ENCODE measurements around the gene CTRB2. TPM values are rescaled to one million over a fixed set of nuclear protein-coding genes. Genes with fewer than 3 reads are reported as not detected.
"Not testable (repeated sequence)": the region's sequence is repeated elsewhere in the genome, so short reads cannot be mapped to it uniquely, and the experiment has no call there.

The CTRB2 gene
- polyA plus RNA-seq, 3 donors, result not detected

- H2AFZ ChIP-seq (ENCODE audit: insufficient read depth, low read depth, low read length, poor library complexity, severe bottlenecking), result no peak overlapping the region
- no peak overlapping the region for H3K4me3 Mint-ChIP-seq
- H3K9me3 Mint-ChIP-seq, result peaks cover 0 to 7% (median 0%) of the 10 kb centered on the region in 7 donors
- TF ChIP-seq, protein P1, sequence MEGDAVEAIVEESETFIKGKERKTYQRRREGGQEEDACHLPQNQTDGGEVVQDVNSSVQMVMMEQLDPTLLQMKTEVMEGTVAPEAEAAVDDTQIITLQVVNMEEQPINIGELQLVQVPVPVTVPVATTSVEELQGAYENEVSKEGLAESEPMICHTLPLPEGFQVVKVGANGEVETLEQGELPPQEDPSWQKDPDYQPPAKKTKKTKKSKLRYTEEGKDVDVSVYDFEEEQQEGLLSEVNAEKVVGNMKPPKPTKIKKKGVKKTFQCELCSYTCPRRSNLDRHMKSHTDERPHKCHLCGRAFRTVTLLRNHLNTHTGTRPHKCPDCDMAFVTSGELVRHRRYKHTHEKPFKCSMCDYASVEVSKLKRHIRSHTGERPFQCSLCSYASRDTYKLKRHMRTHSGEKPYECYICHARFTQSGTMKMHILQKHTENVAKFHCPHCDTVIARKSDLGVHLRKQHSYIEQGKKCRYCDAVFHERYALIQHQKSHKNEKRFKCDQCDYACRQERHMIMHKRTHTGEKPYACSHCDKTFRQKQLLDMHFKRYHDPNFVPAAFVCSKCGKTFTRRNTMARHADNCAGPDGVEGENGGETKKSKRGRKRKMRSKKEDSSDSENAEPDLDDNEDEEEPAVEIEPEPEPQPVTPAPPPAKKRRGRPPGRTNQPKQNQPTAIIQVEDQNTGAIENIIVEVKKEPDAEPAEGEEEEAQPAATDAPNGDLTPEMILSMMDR (IDR thresholded peaks at IDR 0.05), result no peak
- no CpG with 5 or more reads among the region's 2 CpGs for WGBS (ENCODE audit: insufficient coverage)
- no peaks in the 10 kb centered on the region for H3K4me1 ChIP-seq (ENCODE audit: control insufficient read depth in 1 of 2, insufficient read depth in 2 of 2, low read length in 2 of 2)
- H3K9ac ChIP-seq (ENCODE audit: insufficient read depth, low read length, poor library complexity, severe bottlenecking), result no peak overlapping the region
- no peaks in the 10 kb centered on the region for H3K36me3 Mint-ChIP-seq
- no peak for DNase-seq
- peaks cover 0 to 7% of the 10 kb centered on the region in 2 donors for H3K27me3 ChIP-seq (ENCODE audit: control insufficient read depth in 2 of 2, insufficient read depth in 2 of 2, low read length in 2 of 2)
- no peaks in the 10 kb centered on the region for H3K36me3 ChIP-seq (replicated peaks in 1 of 2; ENCODE audit: control insufficient read depth in 1 of 2, insufficient read depth in 2 of 2, low read length in 2 of 2)
- H3K27ac ChIP-seq (ENCODE audit: low read depth in 1 of 2, low read length in 2 of 2), result no peak overlapping the region
- H3K79me2 ChIP-seq (ENCODE audit: insufficient read depth, low read length), result no peaks in the 10 kb centered on the region
- intact Hi-C loops (cut with micrococcal nuclease), result no loop called here
- no peak overlapping the region for H3K4me3 ChIP-seq (replicated peaks in 1 of 3; ENCODE audit: low read depth in 2 of 3, low read length in 3 of 3)
- no peaks in the 10 kb centered on the region for H4K20me1 ChIP-seq (ENCODE audit: insufficient read depth, low read length)
- peaks cover 29 to 58% (median 39%) of the 10 kb centered on the region in 3 donors for H3K27me3 Mint-ChIP-seq (ENCODE audit: low read depth in 3 of 3)
- no peak overlapping the region for H3K4me2 ChIP-seq (replicated peaks; ENCODE audit: extremely low read depth, low read length, poor library complexity, severe bottlenecking)
- no peak overlapping the region for H3K27ac Mint-ChIP-seq
- H3K9me3 ChIP-seq (replicated peaks in 1 of 2; ENCODE audit: control insufficient read depth in 1 of 2, insufficient read depth in 1 of 2, low read length in 2 of 2), result no peaks in the 10 kb centered on the region
- H3K4me1 Mint-ChIP-seq, result peaks cover 4% of the 10 kb centered on the region
These were observed 9.2 kb upstream of the CTRB2 start for GRCh38 chr16:75216127-75216526.

- H3K4me2 ChIP-seq (replicated peaks; ENCODE audit: extremely low read depth, low read length, poor library complexity, severe bottlenecking); intact Hi-C loops (cut with micrococcal nuclease); H3K27ac ChIP-seq (ENCODE audit: low read depth in 1 of 2, low read length in 2 of 2); H3K9me3 Mint-ChIP-seq; H3K27ac Mint-ChIP-seq; H4K20me1 ChIP-seq (ENCODE audit: insufficient read depth, low read length); H3K36me3 Mint-ChIP-seq; H3K4me3 ChIP-seq (replicated peaks in 1 of 3; ENCODE audit: low read depth in 2 of 3, low read length in 3 of 3); H3K4me3 Mint-ChIP-seq; H3K4me1 Mint-ChIP-seq; H3K36me3 ChIP-seq (replicated peaks in 1 of 2; ENCODE audit: control insufficient read depth in 1 of 2, insufficient read depth in 2 of 2, low read length in 2 of 2); H3K79me2 ChIP-seq (ENCODE audit: insufficient read depth, low read length); H3K27me3 ChIP-seq (ENCODE audit: control insufficient read depth in 2 of 2, insufficient read depth in 2 of 2, low read length in 2 of 2); H2AFZ ChIP-seq (ENCODE audit: insufficient read depth, low read depth, low read length, poor library complexity, severe bottlenecking); DNase-seq; H3K9ac ChIP-seq (ENCODE audit: insufficient read depth, low read length, poor library complexity, severe bottlenecking); H3K9me3 ChIP-seq (replicated peaks in 1 of 2; ENCODE audit: control insufficient read depth in 1 of 2, insufficient read depth in 1 of 2, low read length in 2 of 2); H3K4me1 ChIP-seq (ENCODE audit: control insufficient read depth in 1 of 2, insufficient read depth in 2 of 2, low read length in 2 of 2): not testable (repeated sequence)
- peaks cover 36 to 59% (median 36%) of the 10 kb centered on the region in 3 donors for H3K27me3 Mint-ChIP-seq (ENCODE audit: low read depth in 3 of 3)
- 100% methylated on average over 5 of the region's 10 CpGs for WGBS (ENCODE audit: insufficient coverage)
These were observed 4.3 kb upstream of the CTRB2 start for GRCh38 chr16:75211286-75211685.

Data from CD14-positive monocyte (primary cell).